Measurements from ENCODE around the gene SLC2A11.

SLC2A11 gene

GRCh38 chr22:23825246-23825905 lies 32.3 kb upstream of the SLC2A11 start:
- FAIRE-seq (no peak), DNase-seq (ENCODE audit: insufficient read length) (no peak)
- TF ChIP-seq TAF1 (IDR thresholded peaks at IDR 0.05; ENCODE audit: borderline replicate concordance, low read depth, low read length) (no peak), POLR2A (IDR thresholded peaks at IDR 0.05; ENCODE audit: low read depth, low read length) (no peak), POLR2AphosphoS5 (IDR thresholded peaks at IDR 0.05; ENCODE audit: low read depth, low read length) (no peak)

DNA sequence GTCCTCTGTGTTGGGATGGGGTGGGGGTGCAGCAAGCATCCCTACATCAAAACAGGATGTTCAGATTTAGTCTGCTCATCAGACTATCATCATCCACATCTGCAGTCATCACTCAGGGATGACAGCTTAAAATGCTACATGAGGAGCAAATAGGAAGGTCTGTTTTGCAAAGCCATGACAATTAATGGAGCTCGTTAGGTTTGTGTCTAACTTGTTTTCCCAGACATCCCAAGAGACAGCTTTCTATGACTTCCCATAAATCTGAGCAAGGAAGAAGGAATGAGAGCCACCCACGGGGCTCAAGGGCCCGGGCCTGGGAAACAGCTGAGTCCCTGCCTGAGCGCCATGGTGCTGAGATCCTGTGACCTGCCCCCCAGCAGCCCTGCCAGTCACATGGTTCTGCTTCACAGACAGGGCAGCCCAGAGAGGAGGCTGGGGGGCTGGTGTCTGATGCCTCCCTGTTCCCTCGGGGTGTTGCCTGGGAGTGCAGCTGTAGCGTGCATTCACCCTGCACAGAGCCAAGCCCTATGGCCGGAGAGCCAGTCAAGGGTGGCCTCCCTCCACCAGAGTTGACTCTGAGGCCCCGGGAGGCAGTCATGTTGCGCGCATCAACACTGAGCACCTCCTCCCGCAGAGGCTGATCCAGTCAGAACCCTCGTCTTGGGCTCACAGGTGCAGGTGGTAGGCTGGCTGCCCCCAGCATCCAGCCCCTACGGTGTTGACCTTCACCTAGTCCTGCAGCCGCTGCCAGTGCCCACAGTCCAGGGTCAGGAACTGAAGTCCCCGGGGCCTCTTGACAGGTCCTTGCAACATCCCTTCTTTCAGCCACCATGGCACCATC lies 30.9 kb upstream of the SLC2A11 start:
- FAIRE-seq (no peak), DNase-seq (ENCODE audit: insufficient read length) (no peak)
- TF ChIP-seq POLR2A (IDR thresholded peaks at IDR 0.05; ENCODE audit: low read depth, low read length) (no peak), TAF1 (IDR thresholded peaks at IDR 0.05; ENCODE audit: borderline replicate concordance, low read depth, low read length) (no peak), POLR2AphosphoS5 (IDR thresholded peaks at IDR 0.05; ENCODE audit: low read depth, low read length) (no peak)

- TF ChIP-seq POLR2AphosphoS5 (IDR thresholded peaks at IDR 0.05; ENCODE audit: low read depth, low read length) (no peak), POLR2A (IDR thresholded peaks at IDR 0.05; ENCODE audit: low read depth, low read length) (no peak), TAF1 (IDR thresholded peaks at IDR 0.05; ENCODE audit: borderline replicate concordance, low read depth, low read length) (no peak)
- no peak for DNase-seq (ENCODE audit: insufficient read length)
- FAIRE-seq: no peak
Observed at GRCh38 chr22:23827351-23827995, 30.2 kb upstream of the SLC2A11 start.

- TF ChIP-seq POLR2A (IDR thresholded peaks at IDR 0.05; ENCODE audit: low read depth, low read length): no peak
- no peak for TF ChIP-seq POLR2AphosphoS5 (IDR thresholded peaks at IDR 0.05; ENCODE audit: low read depth, low read length)
- TF ChIP-seq TAF1 (IDR thresholded peaks at IDR 0.05; ENCODE audit: borderline replicate concordance, low read depth, low read length): no peak
- DNase-seq (ENCODE audit: insufficient read length) (no peak), FAIRE-seq (no peak)
Observed at GRCh38 chr22:23828800-23829680, 28.6 kb upstream of the SLC2A11 start.

GRCh38 chr22:23829845-23830372 lies 27.8 kb upstream of the SLC2A11 start:
- no peak for DNase-seq (ENCODE audit: insufficient read length)

DNA sequence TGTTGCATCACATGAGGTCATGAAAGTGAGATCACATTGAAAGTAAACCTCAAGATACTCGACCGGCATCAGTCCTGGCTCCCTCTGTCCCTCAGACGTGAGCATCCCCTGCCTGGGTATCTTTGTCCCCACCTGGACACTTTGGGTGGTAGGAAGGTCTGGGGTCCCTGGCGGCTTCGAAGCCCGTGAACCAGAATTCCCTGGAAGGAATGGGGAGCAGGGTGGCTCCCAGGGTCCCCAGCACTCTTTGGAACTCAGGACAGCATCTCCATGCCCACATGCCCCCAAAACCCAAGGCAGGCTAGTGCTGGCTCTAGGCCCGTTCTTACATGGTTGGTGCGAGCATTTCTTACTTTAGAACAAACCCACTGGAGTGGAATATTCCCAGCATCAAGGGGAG lies 26.4 kb upstream of the SLC2A11 start:
- FAIRE-seq (no peak), DNase-seq (ENCODE audit: insufficient read length) (no peak)

More at GRCh38 chr22:23829845-23830372, 27.8 kb upstream of the SLC2A11 start:
- no peak for FAIRE-seq
- TF ChIP-seq POLR2AphosphoS5 (IDR thresholded peaks at IDR 0.05; ENCODE audit: low read depth, low read length): no peak
- no peak for TF ChIP-seq TAF1 (IDR thresholded peaks at IDR 0.05; ENCODE audit: borderline replicate concordance, low read depth, low read length)
- TF ChIP-seq POLR2A (IDR thresholded peaks at IDR 0.05; ENCODE audit: low read depth, low read length): no peak

GRCh38 chr22:23831781-23832180 lies 25.9 kb upstream of the SLC2A11 start:
- no peak for FAIRE-seq
- TF ChIP-seq POLR2AphosphoS5 (IDR thresholded peaks at IDR 0.05; ENCODE audit: low read depth, low read length) (no peak), POLR2A (IDR thresholded peaks at IDR 0.05; ENCODE audit: low read depth, low read length) (no peak), TAF1 (IDR thresholded peaks at IDR 0.05; ENCODE audit: borderline replicate concordance, low read depth, low read length) (no peak)
- DNase-seq (ENCODE audit: insufficient read length): no peak

More for the DNA sequence above, 26.4 kb upstream of the SLC2A11 start:
- TF ChIP-seq POLR2AphosphoS5 (IDR thresholded peaks at IDR 0.05; ENCODE audit: low read depth, low read length) (no peak), POLR2A (IDR thresholded peaks at IDR 0.05; ENCODE audit: low read depth, low read length) (no peak), TAF1 (IDR thresholded peaks at IDR 0.05; ENCODE audit: borderline replicate concordance, low read depth, low read length) (no peak)

- FAIRE-seq (no peak), DNase-seq (ENCODE audit: insufficient read length) (no peak)
- TF ChIP-seq TAF1 (IDR thresholded peaks at IDR 0.05; ENCODE audit: borderline replicate concordance, low read depth, low read length) (no peak), POLR2A (IDR thresholded peaks at IDR 0.05; ENCODE audit: low read depth, low read length) (no peak), POLR2AphosphoS5 (IDR thresholded peaks at IDR 0.05; ENCODE audit: low read depth, low read length) (no peak)
Observed at GRCh38 chr22:23832226-23833016, 25.3 kb upstream of the SLC2A11 start.

DNA sequence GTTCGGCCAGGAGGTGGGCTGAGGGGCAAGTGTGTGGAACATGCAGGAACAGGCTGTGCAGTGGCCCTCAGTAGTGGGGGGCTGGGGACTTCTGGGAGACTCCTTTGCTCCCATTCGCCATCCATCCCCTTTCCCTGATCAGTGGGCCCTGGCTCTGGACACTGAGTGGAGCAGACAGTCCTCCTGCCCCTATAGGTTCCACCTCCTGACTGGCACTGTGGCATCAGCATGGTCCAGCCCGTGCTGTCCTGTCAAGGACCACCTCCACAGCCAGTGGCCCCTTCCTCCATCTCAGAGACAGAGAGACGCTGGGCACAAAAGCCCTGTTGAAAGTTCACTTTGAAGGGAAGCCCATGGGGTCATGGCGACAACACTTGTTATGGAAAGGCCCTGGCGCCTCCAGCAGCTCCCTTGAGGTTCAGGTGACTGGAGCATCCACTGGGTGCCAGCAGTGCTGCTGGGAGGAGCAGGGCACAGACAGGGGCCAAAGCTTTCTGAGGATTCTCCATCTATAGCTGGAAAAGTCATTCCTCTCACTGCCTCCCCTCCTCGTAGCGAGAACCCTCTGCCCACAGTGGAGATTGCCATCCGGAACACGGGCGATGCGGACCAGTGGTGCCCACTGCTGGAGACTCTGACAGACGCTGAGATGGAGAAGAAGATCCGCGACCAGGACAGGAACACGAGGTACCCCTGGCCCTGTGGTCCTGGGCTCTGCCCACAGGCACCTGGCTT lies 24.5 kb upstream of the SLC2A11 start:
- no peak for FAIRE-seq
- no peak for DNase-seq (ENCODE audit: insufficient read length)
- TF ChIP-seq TAF1 (IDR thresholded peaks at IDR 0.05; ENCODE audit: borderline replicate concordance, low read depth, low read length) (no peak), POLR2A (IDR thresholded peaks at IDR 0.05; ENCODE audit: low read depth, low read length) (no peak), POLR2AphosphoS5 (IDR thresholded peaks at IDR 0.05; ENCODE audit: low read depth, low read length) (no peak)

All from GM12892 (cell line).